ENCODE measurements around the gene PLOD1.

- TF ChIP-seq, protein P1, sequence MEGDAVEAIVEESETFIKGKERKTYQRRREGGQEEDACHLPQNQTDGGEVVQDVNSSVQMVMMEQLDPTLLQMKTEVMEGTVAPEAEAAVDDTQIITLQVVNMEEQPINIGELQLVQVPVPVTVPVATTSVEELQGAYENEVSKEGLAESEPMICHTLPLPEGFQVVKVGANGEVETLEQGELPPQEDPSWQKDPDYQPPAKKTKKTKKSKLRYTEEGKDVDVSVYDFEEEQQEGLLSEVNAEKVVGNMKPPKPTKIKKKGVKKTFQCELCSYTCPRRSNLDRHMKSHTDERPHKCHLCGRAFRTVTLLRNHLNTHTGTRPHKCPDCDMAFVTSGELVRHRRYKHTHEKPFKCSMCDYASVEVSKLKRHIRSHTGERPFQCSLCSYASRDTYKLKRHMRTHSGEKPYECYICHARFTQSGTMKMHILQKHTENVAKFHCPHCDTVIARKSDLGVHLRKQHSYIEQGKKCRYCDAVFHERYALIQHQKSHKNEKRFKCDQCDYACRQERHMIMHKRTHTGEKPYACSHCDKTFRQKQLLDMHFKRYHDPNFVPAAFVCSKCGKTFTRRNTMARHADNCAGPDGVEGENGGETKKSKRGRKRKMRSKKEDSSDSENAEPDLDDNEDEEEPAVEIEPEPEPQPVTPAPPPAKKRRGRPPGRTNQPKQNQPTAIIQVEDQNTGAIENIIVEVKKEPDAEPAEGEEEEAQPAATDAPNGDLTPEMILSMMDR (conservative IDR thresholded peaks at IDR 0.05): no peak
- TF ChIP-seq EZH2 (IDR thresholded peaks at IDR 0.05; ENCODE audit: low read depth): no peak
Observed at GRCh38 chr1:11970441-11971185, 36.1 kb downstream of the PLOD1 start.
